HG03060 (cell line): ENCODE results near the gene OPRL1.

Experiments
- ATAC-seq: cut with Tn5 transposase; IDR thresholded peaks from one replicate; pipeline ENCODE4 v1.9.1; 2021; ENCODE audit warnings: low read depth, moderate number of reproducible peaks; ENCODE audit not compliant: unreplicated experiment

Gene OPRL1

GRCh38 chr20:64101731-64102621, 22.1 kb downstream of the OPRL1 start:
- no peak for ATAC-seq

- ATAC-seq: no peak
These were observed 22.9 kb downstream of the OPRL1 start for GRCh38 chr20:64102647-64103354.

GRCh38 chr20:64103871-64104666, 24.2 kb downstream of the OPRL1 start:
- no peak for ATAC-seq

GRCh38 chr20:64104667-64105451, 25.0 kb downstream of the OPRL1 start:
- no peak for ATAC-seq

- ATAC-seq: no peak
These were observed 26.1 kb downstream of the OPRL1 start for GRCh38 chr20:64105846-64106434.

- no peak for ATAC-seq
These were observed 26.6 kb downstream of the OPRL1 start for GRCh38 chr20:64106435-64106961.

GRCh38 chr20:64106981-64107735, 27.3 kb downstream of the OPRL1 start, which contains the start of gene NPBWR2:
NPBWR2 (minus strand) TSS chr20:64107565; CDS start chr20:64106831, 734 bp downstream.
- ATAC-seq: no peak

- no peak for ATAC-seq
These were observed 28.0 kb downstream of the OPRL1 start for GRCh38 chr20:64107736-64108457.

- no peak for ATAC-seq
These were observed 29.1 kb downstream of the OPRL1 start for GRCh38 chr20:64108731-64109681.

- ATAC-seq: no peak
These were observed 30.0 kb downstream of the OPRL1 start for GRCh38 chr20:64109831-64110391.

- no peak for ATAC-seq
These were observed 30.7 kb downstream of the OPRL1 start for GRCh38 chr20:64110411-64111068.

- no peak for ATAC-seq
These were observed 32.2 kb downstream of the OPRL1 start for GRCh38 chr20:64111841-64112641.

- ATAC-seq: no peak
These were observed 33.0 kb downstream of the OPRL1 start for GRCh38 chr20:64112691-64113443.

GRCh38 chr20:64113444-64113775, 33.5 kb downstream of the OPRL1 start:
- ATAC-seq: no peak
